Keratinocyte (primary cell): ENCODE data around the gene ERMP1.

Experiments used
- EZH2 ChIP-seq: IDR thresholded peaks from one replicate; pipeline ENCODE4 v1.6.1; 2012; ENCODE audit warnings: inconsistent platforms, mild to moderate bottlenecking, low read length, moderate library complexity
- TF ChIP-seq, protein P1 (sequence below), 3 experiments: IDR thresholded peaks in 1 of 3; conservative IDR thresholded peaks in 1 of 3; optimal IDR thresholded peaks in 1 of 3; 2 replicates in 2 of 3; 3 replicates in 1 of 3; pipeline versions ENCODE3 to v1.5.1; 2011; ENCODE audit warnings: low read length in 3 of 3, mild to moderate bottlenecking in 3 of 3, moderate library complexity in 2 of 3, control low read depth in 1 of 3, inconsistent platforms in 1 of 3; ENCODE audit not compliant: insufficient read depth in 2 of 3; ENCODE audit errors: extremely low read depth in 1 of 3

DNA sequence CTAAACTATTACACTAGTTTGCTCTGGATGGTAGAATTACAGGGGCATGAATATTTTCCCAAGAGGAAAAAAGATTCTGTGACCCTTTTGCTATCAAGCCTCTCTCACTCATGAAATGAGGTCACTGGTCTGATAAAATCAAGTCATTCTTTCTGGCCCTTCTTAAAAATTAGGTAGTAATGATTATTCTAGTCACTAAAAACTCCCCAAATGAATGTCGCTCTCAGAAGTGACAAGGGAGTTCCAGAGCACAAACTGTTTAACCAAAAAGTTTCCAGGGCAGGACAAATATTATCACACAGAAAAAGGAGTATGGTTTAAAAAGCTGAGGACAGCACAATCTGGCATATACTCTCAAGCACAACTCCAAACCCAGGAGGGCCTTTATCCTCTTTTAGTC, 12.5 kb downstream of the ERMP1 start:
- TF ChIP-seq, protein P1, sequence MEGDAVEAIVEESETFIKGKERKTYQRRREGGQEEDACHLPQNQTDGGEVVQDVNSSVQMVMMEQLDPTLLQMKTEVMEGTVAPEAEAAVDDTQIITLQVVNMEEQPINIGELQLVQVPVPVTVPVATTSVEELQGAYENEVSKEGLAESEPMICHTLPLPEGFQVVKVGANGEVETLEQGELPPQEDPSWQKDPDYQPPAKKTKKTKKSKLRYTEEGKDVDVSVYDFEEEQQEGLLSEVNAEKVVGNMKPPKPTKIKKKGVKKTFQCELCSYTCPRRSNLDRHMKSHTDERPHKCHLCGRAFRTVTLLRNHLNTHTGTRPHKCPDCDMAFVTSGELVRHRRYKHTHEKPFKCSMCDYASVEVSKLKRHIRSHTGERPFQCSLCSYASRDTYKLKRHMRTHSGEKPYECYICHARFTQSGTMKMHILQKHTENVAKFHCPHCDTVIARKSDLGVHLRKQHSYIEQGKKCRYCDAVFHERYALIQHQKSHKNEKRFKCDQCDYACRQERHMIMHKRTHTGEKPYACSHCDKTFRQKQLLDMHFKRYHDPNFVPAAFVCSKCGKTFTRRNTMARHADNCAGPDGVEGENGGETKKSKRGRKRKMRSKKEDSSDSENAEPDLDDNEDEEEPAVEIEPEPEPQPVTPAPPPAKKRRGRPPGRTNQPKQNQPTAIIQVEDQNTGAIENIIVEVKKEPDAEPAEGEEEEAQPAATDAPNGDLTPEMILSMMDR (optimal IDR thresholded peaks at IDR 0.05 in 1 of 3, IDR thresholded peaks at IDR 0.05 in 1 of 3, conservative IDR thresholded peaks at IDR 0.05 in 1 of 3; ENCODE audit: extremely low read depth in 1 of 3, insufficient read depth in 2 of 3, low read length in 3 of 3): no peak
- no peak for TF ChIP-seq EZH2
